Effector memory CD4-positive, alpha-beta T cell (primary cell): Measurements from ENCODE around the gene HMX3.
"Not testable (repeated sequence)": the region's sequence is repeated elsewhere in the genome, so short reads cannot be mapped to it uniquely, and the experiment has no call there.

Source experiments
- DNase-seq, 3 donors: peaks; one replicate each; pipeline ENCODE4 v3.0.0-alpha.2; 2020
- H3K27ac ChIP-seq: 2 replicates; pipeline ENCODE4 v1.7.0; 2013; ENCODE audit warnings: mild to moderate bottlenecking, low read length, moderate library complexity; ENCODE audit not compliant: insufficient read depth, poor library complexity, severe bottlenecking
- H3K27me3 ChIP-seq: replicated peaks from 2 replicates; pipeline ENCODE4 v1.7.0; 2013; ENCODE audit warnings: mild to moderate bottlenecking, low read length; ENCODE audit not compliant: insufficient read depth, control insufficient read depth, poor library complexity, severe bottlenecking
- H3K36me3 ChIP-seq: 2 replicates; pipeline ENCODE4 v1.7.0; 2013; ENCODE audit warnings: mild to moderate bottlenecking, low read length, moderate library complexity; ENCODE audit not compliant: control insufficient read depth, insufficient read depth
- H3K4me1 ChIP-seq: 2 replicates; pipeline ENCODE4 v1.7.0; 2013; ENCODE audit warnings: low read length, mild to moderate bottlenecking; ENCODE audit not compliant: control insufficient read depth, insufficient read depth, poor library complexity, severe bottlenecking
- H3K4me3 ChIP-seq: 2 replicates; pipeline ENCODE4 v1.7.0; 2013; ENCODE audit warnings: low read length, low read depth, mild to moderate bottlenecking; ENCODE audit not compliant: insufficient read depth, poor library complexity, severe bottlenecking
- H3K9me3 ChIP-seq: 2 replicates; pipeline ENCODE4 v1.7.0; 2013; ENCODE audit warnings: mild to moderate bottlenecking, low read length, moderate library complexity; ENCODE audit not compliant: control insufficient read depth

HMX3 gene

GRCh38 chr10:123170961-123171360 lies 35.2 kb downstream of the HMX3 start:
- Histone ChIP-seq H3K4me1 (no peaks in the 10 kb centered on the region), H3K27ac (no peak overlapping the region), H3K9me3 (no peaks in the 10 kb centered on the region), H3K36me3 (peaks cover 13% of the 10 kb centered on the region), H3K4me3 (no peak overlapping the region), H3K27me3 (no peaks in the 10 kb centered on the region)
- DNase-seq = no peak

- not testable (repeated sequence) for DNase-seq, H3K36me3 ChIP-seq, H3K27me3 ChIP-seq, H3K27ac ChIP-seq, H3K9me3 ChIP-seq, H3K4me1 ChIP-seq, H3K4me3 ChIP-seq
These were observed 35.8 kb downstream of the HMX3 start for GRCh38 chr10:123171616-123172015.

- H3K36me3 ChIP-seq = peaks cover 4% of the 10 kb centered on the region
- no peaks in the 10 kb centered on the region for H3K27me3 ChIP-seq
- no peaks in the 10 kb centered on the region for H3K9me3 ChIP-seq
- H3K4me1 ChIP-seq = no peaks in the 10 kb centered on the region
- no peak for DNase-seq
- H3K4me3 ChIP-seq = no peak overlapping the region
- no peak overlapping the region for H3K27ac ChIP-seq
These were observed 39.9 kb downstream of the HMX3 start for GRCh38 chr10:123175389-123176387.

- not testable (repeated sequence) for H3K27ac ChIP-seq, H3K36me3 ChIP-seq, H3K4me3 ChIP-seq, DNase-seq, H3K9me3 ChIP-seq, H3K4me1 ChIP-seq, H3K27me3 ChIP-seq
These were observed 42.6 kb downstream of the HMX3 start for GRCh38 chr10:123178390-123178789.

- H3K27ac ChIP-seq = no peak overlapping the region
These were observed 44.6 kb downstream of the HMX3 start for GRCh38 chr10:123180101-123181090.

GRCh38 chr10:123183724-123184123 lies 48.0 kb downstream of the HMX3 start:
- peaks cover 8% of the 10 kb centered on the region for H3K36me3 ChIP-seq
- H3K4me3 ChIP-seq = no peak overlapping the region
- H3K4me1 ChIP-seq = no peaks in the 10 kb centered on the region
- H3K27me3 ChIP-seq = no peaks in the 10 kb centered on the region
- peaks cover 9% of the 10 kb centered on the region for H3K9me3 ChIP-seq
- H3K27ac ChIP-seq = no peak overlapping the region
- no peak for DNase-seq

More at GRCh38 chr10:123180101-123181090, 44.6 kb downstream of the HMX3 start:
- Histone ChIP-seq H3K36me3 (peaks cover 8% of the 10 kb centered on the region), H3K4me1 (no peaks in the 10 kb centered on the region), H3K9me3 (peaks cover 9% of the 10 kb centered on the region), H3K4me3 (no peak overlapping the region), H3K27me3 (no peaks in the 10 kb centered on the region)
- DNase-seq = no peak

- DNase-seq = no peak
- Histone ChIP-seq H3K36me3 (peaks cover 8% of the 10 kb centered on the region), H3K4me1 (no peaks in the 10 kb centered on the region), H3K27me3 (no peaks in the 10 kb centered on the region), H3K27ac (no peak overlapping the region), H3K4me3 (no peak overlapping the region), H3K9me3 (peaks cover 6% of the 10 kb centered on the region)
These were observed 52.0 kb downstream of the HMX3 start for GRCh38 chr10:123187781-123188180.
